ENCODE measurements around the gene SUPT5H. TPM values are rescaled to one million over a fixed set of nuclear protein-coding genes. Genes with fewer than 3 reads are reported as not detected.

The SUPT5H gene
- total RNA-seq, result 100 to 1,000 TPM in 4 of 7 donors, 10 to 100 TPM in 3; 51.4 to 127 (median 101) TPM
- polyA plus RNA-seq, result 100 to 1,000 TPM in 1 of 2 donors, 10 to 100 TPM in 1; 98.8 to 163 TPM
- long read RNA-seq, donor 1, transcript SUPT5H-218 (2 exons, 718 nt), result major isoform, 8 of 41 reads
- long read RNA-seq, donor 1, partial matches to known transcripts, result 26 of 41 reads
- long read RNA-seq, donor 1, other reads (novel, unspliced or antisense), result 7 of 41 reads
- long read RNA-seq, donor 2, partial matches to known transcripts, result 0 of 4 reads
- long read RNA-seq, donor 2, other reads (novel, unspliced or antisense), result 0 of 4 reads
- long read RNA-seq, donor 3, transcript SUPT5H-203 (29 exons, 3,698 nt), result minor isoform, 7 of 111 reads
- long read RNA-seq, donor 3, transcript SUPT5H-218 (2 exons, 718 nt), result major isoform, 45 of 111 reads
- long read RNA-seq, donor 3, partial matches to known transcripts, result 50 of 111 reads
- long read RNA-seq, donor 3, other reads (novel, unspliced or antisense), result 8 of 111 reads

- no peaks in the 10 kb centered on the region for H3K36me3 ChIP-seq
- H3K4me3 ChIP-seq, result peak within 1 kb of the TSS; percentile 88
- intact Hi-C loops (cut with DNase I), result loop anchor here in 2 of 4 donors (2.0 to 10.0 kb wide), 3 partner anchors 33 to 89 kb away; partner anchors contain the start of genes EID2B (in 2 of the 2) and PLEKHG2 (in 1 of the 2)
- H3K27ac ChIP-seq, result peak within 1 kb of the TSS; percentile 36 to 79
- H3K4me1 ChIP-seq (ENCODE audit: insufficient read depth), result peaks cover 7% of the 10 kb centered on the region
- 0% methylated on average over 67 to 68 of the region's 68 CpGs for WGBS, 3 donors
- DNase-seq, result peak; percentile 96 to 98 (median 97)
- no peaks in the 10 kb centered on the region for H3K9me3 ChIP-seq
- TF ChIP-seq CTCF (IDR thresholded peaks at IDR 0.05) (no peak), EP300 (IDR thresholded peaks at IDR 0.05) (no peak), POLR2A (IDR thresholded peaks at IDR 0.05) (peak; percentile 90)
- no peaks in the 10 kb centered on the region for H3K27me3 ChIP-seq
Observed at GRCh38 chr19:39445196-39446111, at the start of gene SUPT5H. TSS of gene SUPT5H (plus strand) at chr19:39445582. CDS start at chr19:39445891, 309 bp downstream.

GRCh38 chr19:39397360-39398296, 47.8 kb upstream of the SUPT5H start:
- intact Hi-C loops (cut with DNase I), result loop anchor here in 2 of 4 donors (2.0 to 10.0 kb wide), 2 partner anchors 15 to 137 kb away; partner anchors contain the start of genes EID2B (in 1 of the 2) and PLEKHG2 (in 1 of the 2)
- 27 to 28% (median 28%) methylated on average over 9 to 17 of the region's 17 CpGs for WGBS, 3 donors
- no peaks in the 10 kb centered on the region for H3K36me3 ChIP-seq

GRCh38 chr19:39398297-39398864, 47.0 kb upstream of the SUPT5H start:
- Histone ChIP-seq H3K4me3 (no peak overlapping the region), H3K36me3 (no peaks in the 10 kb centered on the region), H3K27ac (peak overlapping the region; percentile 66 to 71), H3K4me1 (ENCODE audit: insufficient read depth) (peaks cover 8% of the 10 kb centered on the region), H3K27me3 (no peaks in the 10 kb centered on the region), H3K9me3 (no peaks in the 10 kb centered on the region)
- WGBS, 3 donors, result 77 to 82% (median 81%) methylated on average over 11 of the region's 11 CpGs
- DNase-seq, result peak in 4 of 5 donors; percentile 46 to 68 (median 50)
- intact Hi-C loops (cut with DNase I), result loop anchor here in 1 of 4 donors (10.0 kb wide), 1 partner anchor 136 kb away; the partner anchor contains the start of gene EID2B
- TF ChIP-seq EP300 (IDR thresholded peaks at IDR 0.05) (no peak), POLR2A (IDR thresholded peaks at IDR 0.05) (peak; percentile 11)

More at GRCh38 chr19:39397360-39398296, 47.8 kb upstream of the SUPT5H start:
- no peak overlapping the region for H3K4me3 ChIP-seq
- peaks cover 8% of the 10 kb centered on the region for H3K4me1 ChIP-seq (ENCODE audit: insufficient read depth)
- H3K27ac ChIP-seq, result peak overlapping the region; percentile 66 to 71
- peak; percentile 81 to 93 (median 91) for DNase-seq
- no peaks in the 10 kb centered on the region for H3K27me3 ChIP-seq
- no peaks in the 10 kb centered on the region for H3K9me3 ChIP-seq
- TF ChIP-seq CTCF (IDR thresholded peaks at IDR 0.05), result peak; percentile 92 to 96 (median 96)
- peak; percentile 28 for TF ChIP-seq POLR2A (IDR thresholded peaks at IDR 0.05)
- no peak for TF ChIP-seq EP300 (IDR thresholded peaks at IDR 0.05)

GRCh38 chr19:39399668-39400050, 45.7 kb upstream of the SUPT5H start:
- no peak overlapping the region for H3K27ac ChIP-seq
- H3K27me3 ChIP-seq, result no peaks in the 10 kb centered on the region
- H3K36me3 ChIP-seq, result no peaks in the 10 kb centered on the region
- H3K9me3 ChIP-seq, result no peaks in the 10 kb centered on the region
- WGBS, 3 donors, result 85 to 94% (median 88%) methylated on average over 4 of the region's 4 CpGs
- H3K4me3 ChIP-seq, result no peak overlapping the region
- H3K4me1 ChIP-seq (ENCODE audit: insufficient read depth), result peaks cover 8% of the 10 kb centered on the region
- DNase-seq, result no peak
- TF ChIP-seq EP300 (IDR thresholded peaks at IDR 0.05), result no peak
- no peak for TF ChIP-seq POLR2A (IDR thresholded peaks at IDR 0.05)
- TF ChIP-seq CTCF (IDR thresholded peaks at IDR 0.05), result no peak
- intact Hi-C loops (cut with DNase I), result loop anchor here in 2 of 4 donors (5.0 to 10.0 kb wide), 2 partner anchors 135 to 572 kb away; partner anchors contain the start of gene EID2B (in 1 of the 2)

Measured in ovary (tissue), 10 donors.